Osteocyte (in vitro differentiated cells): ENCODE data around the gene SLC22A23. TPM values are rescaled to one million over a fixed set of nuclear protein-coding genes. Genes with fewer than 3 reads are reported as not detected.
A peak's percentile ranks its signal among the peaks of the same experiment; 100 is the strongest.

Experiments
- DNase-seq: peaks from one replicate; pipeline ENCODE4 v3.0.0; 2021; ENCODE audit warnings: mixed read lengths; ENCODE audit not compliant: unreplicated experiment; ENCODE audit errors: extremely low spot score
- H3K27ac Mint-ChIP-seq: one replicate; pipeline ENCODE4 v1.8.0; 2021; ENCODE audit warnings: mild to moderate bottlenecking, mixed read lengths; ENCODE audit not compliant: unreplicated experiment
- H3K27me3 Mint-ChIP-seq: one replicate; pipeline ENCODE4 v1.8.0; 2021; ENCODE audit warnings: mixed read lengths; ENCODE audit not compliant: unreplicated experiment
- H3K36me3 Mint-ChIP-seq: one replicate; pipeline ENCODE4 v1.8.0; 2021; ENCODE audit warnings: mixed read lengths; ENCODE audit not compliant: unreplicated experiment
- H3K4me1 Mint-ChIP-seq: one replicate; pipeline ENCODE4 v1.8.0; 2021; ENCODE audit warnings: mixed read lengths; ENCODE audit not compliant: unreplicated experiment
- H3K4me3 Mint-ChIP-seq: one replicate; pipeline ENCODE4 v1.8.0; 2021; ENCODE audit warnings: mild to moderate bottlenecking, moderate library complexity, mixed read lengths; ENCODE audit not compliant: unreplicated experiment
- H3K9me3 Mint-ChIP-seq: one replicate; pipeline ENCODE4 v1.8.0; 2021; ENCODE audit warnings: mixed read lengths; ENCODE audit not compliant: unreplicated experiment
- CTCF ChIP-seq: fragments of 200-600 bp; sonication (generic); IDR thresholded peaks from 2 replicates; pipeline ENCODE4 v1.5.0; 2021; ENCODE audit warnings: antibody characterized with exemption, mild to moderate bottlenecking, moderate library complexity
- total RNA-seq: library from RNA; stranded (reverse); gene quantifications from 2 replicates; pipeline ENCODE4 v1.2.1, GENCODE V29; 2021

Gene SLC22A23
- total RNA-seq, 1 donor from 2014 or later, result 10.4 TPM

- H3K4me1 Mint-ChIP-seq, result peaks cover 48% of the 10 kb centered on the region
- no peaks in the 10 kb centered on the region for H3K27me3 Mint-ChIP-seq
- no peak for DNase-seq
- peak overlapping the region; percentile 81 for H3K27ac Mint-ChIP-seq
- no peak for TF ChIP-seq CTCF
- H3K36me3 Mint-ChIP-seq, result no peaks in the 10 kb centered on the region
- H3K4me3 Mint-ChIP-seq, result no peak overlapping the region
- H3K9me3 Mint-ChIP-seq, result no peaks in the 10 kb centered on the region
Observed at GRCh38 chr6:3340358-3340802, 116.5 kb downstream of the SLC22A23 start.

GRCh38 chr6:3339811-3340210 is 117.0 kb downstream of the SLC22A23 start:
- no peak for DNase-seq
- no peak for TF ChIP-seq CTCF
- Mint-ChIP-seq H3K4me1 (peaks cover 51% of the 10 kb centered on the region), H3K4me3 (no peak overlapping the region), H3K27ac (no peak overlapping the region), H3K36me3 (no peaks in the 10 kb centered on the region), H3K27me3 (no peaks in the 10 kb centered on the region), H3K9me3 (no peaks in the 10 kb centered on the region)

GRCh38 chr6:3337521-3338350 is 119.1 kb downstream of the SLC22A23 start:
- Mint-ChIP-seq H3K4me3 (no peak overlapping the region), H3K4me1 (peaks cover 59% of the 10 kb centered on the region), H3K36me3 (no peaks in the 10 kb centered on the region), H3K27me3 (no peaks in the 10 kb centered on the region), H3K27ac (peak overlapping the region; percentile 3), H3K9me3 (no peaks in the 10 kb centered on the region)
- no peak for TF ChIP-seq CTCF
- no peak for DNase-seq

DNA sequence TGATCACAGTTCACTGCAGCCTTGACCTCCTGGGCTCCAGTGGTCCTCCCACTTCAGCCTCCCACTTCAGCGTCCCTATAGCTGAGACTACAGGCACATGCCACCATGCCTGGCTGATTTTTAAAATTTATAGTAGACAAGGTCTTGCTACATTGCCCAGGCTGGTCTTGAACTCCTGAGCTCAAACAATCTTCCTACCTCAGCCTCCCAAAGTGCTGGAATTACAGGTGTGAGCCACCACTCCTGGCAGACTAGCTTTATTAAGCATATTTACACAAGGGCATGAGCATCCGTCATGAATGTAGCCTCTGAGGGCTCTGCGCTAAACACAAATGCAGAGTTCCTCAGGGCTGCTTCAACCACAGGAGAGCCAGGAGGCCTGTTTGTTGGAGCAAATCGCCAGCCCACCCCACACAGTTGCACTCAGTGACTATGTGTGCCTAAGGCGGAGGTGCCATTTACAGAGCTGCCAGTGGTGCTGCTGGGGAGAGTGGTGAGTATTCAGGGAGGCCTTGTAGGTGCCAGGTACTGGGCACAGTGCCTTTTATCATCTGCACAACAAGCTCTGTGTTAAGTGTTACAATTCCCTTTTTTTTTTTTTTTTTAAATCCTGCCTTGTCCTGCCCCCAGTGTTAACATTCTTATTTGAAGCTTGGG is 119.9 kb downstream of the SLC22A23 start:
- Mint-ChIP-seq H3K36me3 (no peaks in the 10 kb centered on the region), H3K4me3 (no peak overlapping the region), H3K4me1 (peaks cover 54% of the 10 kb centered on the region), H3K9me3 (no peaks in the 10 kb centered on the region), H3K27me3 (no peaks in the 10 kb centered on the region), H3K27ac (no peak overlapping the region)
- no peak for TF ChIP-seq CTCF
- no peak for DNase-seq
